Suprapubic skin (tissue), 4 donors: ENCODE results near the gene PIGS. TPM values are rescaled to one million over a fixed set of nuclear protein-coding genes. Genes with fewer than 3 reads are reported as not detected.

Source experiments
- DNase-seq, 2 donors: peaks; one replicate each; pipeline ENCODE4 v3.0.0-alpha.2; 2019; ENCODE audit warnings: low spot score in 2 of 2
- H3K27ac ChIP-seq: fragments of 200-600 bp; sonication (generic); one replicate; pipeline ENCODE4 v1.5.1; 2019
- H3K27me3 ChIP-seq: fragments of 200-600 bp; sonication (generic); one replicate; pipeline ENCODE4 v1.5.1; 2019
- H3K36me3 ChIP-seq: fragments of 200-600 bp; sonication (generic); one replicate; pipeline ENCODE4 v1.5.1; 2019
- H3K4me1 ChIP-seq: fragments of 200-600 bp; sonication (generic); one replicate; pipeline ENCODE4 v1.5.1; 2019
- H3K4me3 ChIP-seq: fragments of 200-600 bp; sonication (generic); one replicate; pipeline ENCODE4 v1.5.1; 2019; ENCODE audit warnings: mild to moderate bottlenecking
- H3K9me3 ChIP-seq: fragments of 200-600 bp; sonication (generic); one replicate; pipeline ENCODE4 v1.5.1; 2019
- EP300 ChIP-seq: sonication (generic); formaldehyde crosslinking; IDR thresholded peaks from one replicate; pipeline ENCODE4 v1.6.1; 2017; ENCODE audit warnings: antibody characterized with exemption
- POLR2A ChIP-seq, 2 donors: fragments of 450-650 bp; IDR thresholded peaks; one replicate each; pipeline ENCODE4 v1.6.1; 2017; ENCODE audit warnings: antibody characterized with exemption in 2 of 2, mild to moderate bottlenecking in 2 of 2, moderate library complexity in 2 of 2
- POLR2AphosphoS5 ChIP-seq, 3 donors: sonication (generic); formaldehyde crosslinking; IDR thresholded peaks; one replicate each; pipeline ENCODE4 v1.6.1; 2017; ENCODE audit warnings: antibody characterized with exemption in 3 of 3
- WGBS: methylation state at CpG from one replicate; pipeline ENCODE4 v1.1.5; 2018; 5-methylcytosine and 5-hydroxymethylcytosine counted together
- total RNA-seq, 4 donors: library from RNA; depleted of rRNA; stranded (reverse); fragments of >200 nt; gene quantifications; one replicate each; pipeline ENCODE4 v1.1.0, GENCODE V29; 2016
- TF ChIP-seq, protein P1 (sequence below), 2 donors: fragments of 200-600 bp in 1 of 2; fragments of 450-650 bp in 1 of 2; sonication (generic) in 1 of 2; IDR thresholded peaks; one replicate each; pipeline ENCODE4 v1.5.1; 2016 to 2019; ENCODE audit warnings: antibody characterized with exemption in 2 of 2, mild to moderate bottlenecking in 1 of 2, moderate library complexity in 1 of 2

Gene PIGS
- total RNA-seq, 4 donors from 2014 or later: 38.1 to 76.4 (median 59.2) TPM

GRCh38 chr17:28592260-28592659 is 20.9 kb upstream of the PIGS start:
- no peaks in the 10 kb centered on the region for H3K4me1 ChIP-seq
- no peaks in the 10 kb centered on the region for H3K9me3 ChIP-seq
- 95% methylated on average over 4 of the region's 4 CpGs for WGBS
- no peak for DNase-seq
- H3K36me3 ChIP-seq: peaks cover 17% of the 10 kb centered on the region
- H3K27ac ChIP-seq: no peak overlapping the region
- no peak overlapping the region for H3K4me3 ChIP-seq
- TF ChIP-seq POLR2A (IDR thresholded peaks at IDR 0.05) (no peak), EP300 (no peak)
- TF ChIP-seq, protein P1, sequence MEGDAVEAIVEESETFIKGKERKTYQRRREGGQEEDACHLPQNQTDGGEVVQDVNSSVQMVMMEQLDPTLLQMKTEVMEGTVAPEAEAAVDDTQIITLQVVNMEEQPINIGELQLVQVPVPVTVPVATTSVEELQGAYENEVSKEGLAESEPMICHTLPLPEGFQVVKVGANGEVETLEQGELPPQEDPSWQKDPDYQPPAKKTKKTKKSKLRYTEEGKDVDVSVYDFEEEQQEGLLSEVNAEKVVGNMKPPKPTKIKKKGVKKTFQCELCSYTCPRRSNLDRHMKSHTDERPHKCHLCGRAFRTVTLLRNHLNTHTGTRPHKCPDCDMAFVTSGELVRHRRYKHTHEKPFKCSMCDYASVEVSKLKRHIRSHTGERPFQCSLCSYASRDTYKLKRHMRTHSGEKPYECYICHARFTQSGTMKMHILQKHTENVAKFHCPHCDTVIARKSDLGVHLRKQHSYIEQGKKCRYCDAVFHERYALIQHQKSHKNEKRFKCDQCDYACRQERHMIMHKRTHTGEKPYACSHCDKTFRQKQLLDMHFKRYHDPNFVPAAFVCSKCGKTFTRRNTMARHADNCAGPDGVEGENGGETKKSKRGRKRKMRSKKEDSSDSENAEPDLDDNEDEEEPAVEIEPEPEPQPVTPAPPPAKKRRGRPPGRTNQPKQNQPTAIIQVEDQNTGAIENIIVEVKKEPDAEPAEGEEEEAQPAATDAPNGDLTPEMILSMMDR (IDR thresholded peaks at IDR 0.05): no peak
- no peaks in the 10 kb centered on the region for H3K27me3 ChIP-seq

DNA sequence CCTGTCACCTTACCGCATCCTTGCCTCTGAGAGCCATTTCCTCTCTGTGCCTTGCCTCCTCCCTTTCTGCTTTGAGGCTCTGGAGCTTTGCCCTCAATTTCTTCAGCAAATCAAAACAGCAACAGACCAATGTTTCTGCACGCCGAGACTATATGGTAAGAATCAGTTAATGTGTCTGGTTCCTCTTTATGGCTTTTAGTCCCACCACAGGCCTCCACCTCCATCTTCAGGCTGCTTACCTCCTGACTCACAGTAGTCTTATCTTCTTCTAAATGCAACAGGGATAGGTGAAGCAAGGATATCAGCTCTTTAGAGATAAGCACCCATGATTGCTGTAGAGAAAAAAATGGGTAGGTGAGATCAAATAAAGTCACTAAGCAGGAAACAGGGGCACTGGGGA is 14.5 kb upstream of the PIGS start:
- Histone ChIP-seq H3K4me3 (no peak overlapping the region), H3K27me3 (no peaks in the 10 kb centered on the region), H3K9me3 (no peaks in the 10 kb centered on the region), H3K36me3 (peaks cover 43% of the 10 kb centered on the region), H3K27ac (no peak overlapping the region), H3K4me1 (no peaks in the 10 kb centered on the region)
- no peak for DNase-seq
- 92% methylated on average over 3 of the region's 3 CpGs for WGBS
- no peak for TF ChIP-seq POLR2AphosphoS5 (IDR thresholded peaks at IDR 0.05)
- TF ChIP-seq POLR2A (IDR thresholded peaks at IDR 0.05): no peak
- TF ChIP-seq, protein P1 (IDR thresholded peaks at IDR 0.05): no peak
- TF ChIP-seq EP300: no peak

GRCh38 chr17:28584434-28584833 is 13.1 kb upstream of the PIGS start:
- H3K27me3 ChIP-seq: no peaks in the 10 kb centered on the region
- no peak overlapping the region for H3K4me3 ChIP-seq
- no peaks in the 10 kb centered on the region for H3K4me1 ChIP-seq
- peaks cover 42% of the 10 kb centered on the region for H3K36me3 ChIP-seq
- WGBS: 92% methylated on average over 3 of the region's 3 CpGs
- no peaks in the 10 kb centered on the region for H3K9me3 ChIP-seq
- no peak for TF ChIP-seq POLR2A (IDR thresholded peaks at IDR 0.05)
- no peak for TF ChIP-seq POLR2AphosphoS5 (IDR thresholded peaks at IDR 0.05)
- TF ChIP-seq, protein P1 (IDR thresholded peaks at IDR 0.05): no peak
- no peak for TF ChIP-seq EP300
- no peak for DNase-seq
- H3K27ac ChIP-seq: no peak overlapping the region

DNA sequence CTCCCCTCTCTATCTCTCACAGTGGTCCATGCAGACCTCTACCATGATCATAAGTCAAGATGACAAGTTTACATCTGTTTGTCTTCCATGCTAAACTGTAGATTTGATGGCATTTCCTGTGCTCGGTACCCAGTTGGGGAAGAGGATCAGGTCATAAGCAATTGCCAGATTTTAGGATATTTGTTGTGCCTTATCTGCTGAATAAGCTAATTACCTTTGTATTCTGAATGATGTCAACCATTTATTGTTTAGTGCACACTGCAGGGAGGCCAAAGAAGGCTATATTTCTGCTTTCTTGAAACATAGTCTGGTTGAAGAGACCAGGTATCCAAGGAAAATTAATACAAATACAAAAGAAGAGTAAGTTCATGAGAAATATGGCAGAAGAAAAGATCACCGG is 11.2 kb upstream of the PIGS start:
- DNase-seq: no peak
- Histone ChIP-seq H3K4me3 (no peak overlapping the region), H3K27ac (no peak overlapping the region), H3K36me3 (peaks cover 47% of the 10 kb centered on the region), H3K27me3 (no peaks in the 10 kb centered on the region), H3K9me3 (no peaks in the 10 kb centered on the region), H3K4me1 (no peaks in the 10 kb centered on the region)
- WGBS: 97% methylated on average over 2 of the region's 2 CpGs
- no peak for TF ChIP-seq POLR2AphosphoS5 (IDR thresholded peaks at IDR 0.05)
- TF ChIP-seq, protein P1 (IDR thresholded peaks at IDR 0.05): no peak
- no peak for TF ChIP-seq POLR2A (IDR thresholded peaks at IDR 0.05)
- TF ChIP-seq EP300: no peak

- WGBS: 95% methylated on average over 3 of the region's 3 CpGs
- no peak overlapping the region for H3K4me3 ChIP-seq
- TF ChIP-seq EP300 (no peak), POLR2A (IDR thresholded peaks at IDR 0.05) (no peak), POLR2AphosphoS5 (IDR thresholded peaks at IDR 0.05) (no peak)
- TF ChIP-seq, protein P1 (IDR thresholded peaks at IDR 0.05): no peak
- no peaks in the 10 kb centered on the region for H3K9me3 ChIP-seq
- H3K27ac ChIP-seq: no peak overlapping the region
- peaks cover 44% of the 10 kb centered on the region for H3K36me3 ChIP-seq
- no peak for DNase-seq
- peaks cover 8% of the 10 kb centered on the region for H3K4me1 ChIP-seq
- no peaks in the 10 kb centered on the region for H3K27me3 ChIP-seq
These were observed 9.6 kb upstream of the PIGS start for GRCh38 chr17:28580959-28581358.
